SK-N-MC (cell line): ENCODE data around the gene ZNF208.

ENCODE experiments used
- EZH2 ChIP-seq: fragments of 200-600 bp; sonication (generic); IDR thresholded peaks from one replicate; pipeline ENCODE4 v1.6.1; 2017; ENCODE audit warnings: antibody characterized with exemption
- POLR2AphosphoS5 ChIP-seq: IDR thresholded peaks from 2 replicates; pipeline ENCODE4 v1.6.1; 2012; ENCODE audit warnings: mild to moderate bottlenecking, low read depth, low read length, borderline replicate concordance

DNA sequence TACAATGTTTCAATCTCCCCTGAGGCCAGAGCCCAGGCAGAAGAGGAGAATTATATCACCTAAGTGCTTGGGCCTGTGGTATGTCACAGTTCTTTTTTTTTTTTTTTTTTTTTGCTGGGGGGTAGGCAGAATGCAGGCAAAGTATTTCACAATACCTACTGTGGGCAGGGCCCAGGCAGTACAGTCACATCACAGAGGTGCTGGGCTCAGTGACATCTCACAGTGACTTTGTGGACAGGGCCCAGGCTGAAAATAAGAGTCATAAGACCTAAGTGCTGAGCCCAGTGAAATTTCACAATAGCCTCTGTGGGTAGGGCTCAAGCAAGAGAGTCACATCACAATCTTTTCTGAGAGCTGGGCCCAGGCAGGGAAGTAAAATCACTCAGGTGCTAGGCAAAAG is 15.9 kb upstream of the ZNF208 start:
- no peak for TF ChIP-seq EZH2
- no peak for TF ChIP-seq POLR2AphosphoS5
